ENCODE data around the gene SMIM35.
"Not testable (repeated sequence)": the region's sequence is repeated elsewhere in the genome, so short reads cannot be mapped to it uniquely, and the experiment has no call there.

The SMIM35 gene

GRCh38 chr11:118080296-118080695 lies 6.5 kb downstream of the SMIM35 start:
- no peak for DNase-seq (ENCODE audit: low read depth in 2 of 2)

GRCh38 chr11:118079491-118079890 lies 7.3 kb downstream of the SMIM35 start:
- no peak for DNase-seq (ENCODE audit: low read depth in 2 of 2)

- no peak for DNase-seq (ENCODE audit: low read depth in 2 of 2)
Observed at GRCh38 chr11:118078911-118079411, 7.8 kb downstream of the SMIM35 start.

GRCh38 chr11:118076754-118077281 lies 9.9 kb downstream of the SMIM35 start, which contains the start of gene TMPRSS4:
TSS of gene TMPRSS4 (plus strand) at chr11:118077078. CDS start at chr11:118077303, 225 bp downstream.
- no peak for DNase-seq (ENCODE audit: low read depth in 2 of 2)

GRCh38 chr11:118074785-118075184 lies 12.0 kb downstream of the SMIM35 start:
- DNase-seq (ENCODE audit: low read depth in 2 of 2) = no peak

GRCh38 chr11:118074091-118074685 lies 12.6 kb downstream of the SMIM35 start:
- DNase-seq (ENCODE audit: low read depth in 2 of 2) = no peak

GRCh38 chr11:118073554-118073953 lies 13.2 kb downstream of the SMIM35 start:
- no peak for DNase-seq (ENCODE audit: low read depth in 2 of 2)

- DNase-seq (ENCODE audit: low read depth in 2 of 2) = no peak
Observed at GRCh38 chr11:118071416-118072030, 15.2 kb downstream of the SMIM35 start.

GRCh38 chr11:118068945-118069612 lies 17.7 kb downstream of the SMIM35 start:
- DNase-seq (ENCODE audit: low read depth in 2 of 2) = no peak

- DNase-seq (ENCODE audit: low read depth in 2 of 2) = no peak
Observed at GRCh38 chr11:118068206-118068944, 18.4 kb downstream of the SMIM35 start.

- DNase-seq (ENCODE audit: low read depth in 2 of 2) = no peak
Observed at GRCh38 chr11:118067006-118067405, 19.8 kb downstream of the SMIM35 start.

- no peak for DNase-seq (ENCODE audit: low read depth in 2 of 2)
Observed at GRCh38 chr11:118065384-118065783, 21.4 kb downstream of the SMIM35 start.

- DNase-seq (ENCODE audit: low read depth in 2 of 2) = no peak
Observed at GRCh38 chr11:118064956-118065355, 21.8 kb downstream of the SMIM35 start.

- not testable (repeated sequence) for DNase-seq (ENCODE audit: low read depth in 2 of 2)
Observed at GRCh38 chr11:118062631-118063030, 24.1 kb downstream of the SMIM35 start.

GRCh38 chr11:118062181-118062580 lies 24.6 kb downstream of the SMIM35 start:
- not testable (repeated sequence) for DNase-seq (ENCODE audit: low read depth in 2 of 2)

GRCh38 chr11:118061586-118062125 lies 25.1 kb downstream of the SMIM35 start:
- no peak for DNase-seq (ENCODE audit: low read depth in 2 of 2)

- no peak for DNase-seq (ENCODE audit: low read depth in 2 of 2)
Observed at GRCh38 chr11:118060869-118061268, 25.9 kb downstream of the SMIM35 start.

GRCh38 chr11:118060081-118060661 lies 26.6 kb downstream of the SMIM35 start:
- no peak for DNase-seq (ENCODE audit: low read depth in 2 of 2)

- DNase-seq (ENCODE audit: low read depth in 2 of 2) = no peak
Observed at GRCh38 chr11:118059246-118059940, 27.4 kb downstream of the SMIM35 start.

Data from activated CD8-positive, alpha-beta memory T cell treated with anti-CD3 and anti-CD28 coated beads for 4 hours (primary cell).